RWPE2 (cell line): ENCODE measurements around the gene ATG7.
"Not testable (repeated sequence)": the region's sequence is repeated elsewhere in the genome, so short reads cannot be mapped to it uniquely, and the experiment has no call there.

Experiments
- ATAC-seq: fragments of 200-7000 bp; cut with Tn5 transposase; 3 replicates; pipeline ENCODE4 v1.9.1; 2021; ENCODE audit warnings: low read depth
- DNase-seq: peaks from one replicate; pipeline ENCODE4 v3.0.0-alpha.2; 2020; ENCODE audit warnings: low spot score
- H3K27ac ChIP-seq: fragments of 450-650 bp; 2 replicates; pipeline ENCODE4 v1.5.1; 2017; ENCODE audit warnings: mild to moderate bottlenecking; ENCODE audit not compliant: poor library complexity, severe bottlenecking
- H3K27me3 ChIP-seq: fragments of 250-450 bp; sonication (Bioruptor Pico); 2 replicates; pipeline ENCODE4 v1.5.1; 2021; ENCODE audit warnings: mild to moderate bottlenecking, moderate library complexity; ENCODE audit not compliant: insufficient read depth, poor library complexity, severe bottlenecking
- H3K36me3 ChIP-seq: fragments of 250-450 bp; sonication (Bioruptor Pico); 2 replicates; pipeline ENCODE4 v1.5.1; 2020; ENCODE audit warnings: low read depth, mild to moderate bottlenecking, moderate library complexity
- H3K4me1 ChIP-seq: fragments of 250-450 bp; sonication (Bioruptor Pico); 2 replicates; pipeline ENCODE4 v1.5.1; 2021; ENCODE audit warnings: mild to moderate bottlenecking, moderate library complexity; ENCODE audit not compliant: insufficient read depth, poor library complexity, severe bottlenecking
- H3K4me3 ChIP-seq: fragments of 250-450 bp; sonication (Bioruptor Pico); 2 replicates; pipeline ENCODE4 v1.5.1; 2021; ENCODE audit warnings: mild to moderate bottlenecking, moderate library complexity; ENCODE audit not compliant: severe bottlenecking
- H3K9me3 ChIP-seq: fragments of 250-450 bp; sonication (Bioruptor Pico); 2 replicates; pipeline ENCODE4 v1.5.1; 2021; ENCODE audit warnings: mild to moderate bottlenecking, moderate library complexity; ENCODE audit not compliant: severe bottlenecking
- TF ChIP-seq, protein P1 (sequence below): fragments of 450-650 bp; IDR thresholded peaks from one replicate; pipeline ENCODE4 v1.5.1; 2017; ENCODE audit warnings: mild to moderate bottlenecking, moderate library complexity; ENCODE audit not compliant: poor library complexity, severe bottlenecking

The ATG7 gene

DNA sequence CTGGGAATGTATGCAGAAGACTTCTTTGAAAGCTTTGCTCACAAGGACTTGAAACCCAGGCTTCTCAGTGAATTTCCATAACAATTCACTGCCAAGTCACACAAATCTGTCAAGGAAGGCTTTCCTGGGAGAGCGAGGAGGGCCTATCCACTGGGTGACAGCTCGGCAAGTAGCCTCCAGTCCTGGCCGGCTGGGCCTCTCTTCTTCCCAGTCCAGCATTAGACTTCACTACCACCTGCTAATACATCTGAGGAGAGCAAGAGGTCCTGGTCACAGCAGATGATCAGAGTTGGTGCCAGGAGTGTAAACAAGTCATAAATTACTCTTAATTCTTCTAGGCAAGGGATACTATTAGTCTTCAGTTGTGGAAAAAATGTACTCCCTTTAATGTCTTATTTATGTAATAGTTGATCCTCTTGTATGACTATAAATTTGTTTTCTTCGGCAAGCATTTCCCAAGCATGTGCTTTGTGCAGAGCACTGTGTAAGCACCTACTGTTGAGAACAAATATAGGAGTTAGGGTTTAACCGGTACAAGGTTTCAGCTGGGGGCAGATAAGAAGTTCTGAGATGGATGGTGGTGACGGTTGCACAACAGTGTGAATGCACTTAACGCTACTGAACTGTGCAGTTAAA is 208.6 kb downstream of the ATG7 start:
- Histone ChIP-seq H3K36me3 (no peaks in the 10 kb centered on the region), H3K27me3 (no peaks in the 10 kb centered on the region), H3K4me3 (no peak overlapping the region), H3K4me1 (peaks cover 30% of the 10 kb centered on the region), H3K9me3 (no peaks in the 10 kb centered on the region), H3K27ac (no peak overlapping the region)
- DNase-seq (no peak), ATAC-seq (no peak)
- TF ChIP-seq, protein P1, sequence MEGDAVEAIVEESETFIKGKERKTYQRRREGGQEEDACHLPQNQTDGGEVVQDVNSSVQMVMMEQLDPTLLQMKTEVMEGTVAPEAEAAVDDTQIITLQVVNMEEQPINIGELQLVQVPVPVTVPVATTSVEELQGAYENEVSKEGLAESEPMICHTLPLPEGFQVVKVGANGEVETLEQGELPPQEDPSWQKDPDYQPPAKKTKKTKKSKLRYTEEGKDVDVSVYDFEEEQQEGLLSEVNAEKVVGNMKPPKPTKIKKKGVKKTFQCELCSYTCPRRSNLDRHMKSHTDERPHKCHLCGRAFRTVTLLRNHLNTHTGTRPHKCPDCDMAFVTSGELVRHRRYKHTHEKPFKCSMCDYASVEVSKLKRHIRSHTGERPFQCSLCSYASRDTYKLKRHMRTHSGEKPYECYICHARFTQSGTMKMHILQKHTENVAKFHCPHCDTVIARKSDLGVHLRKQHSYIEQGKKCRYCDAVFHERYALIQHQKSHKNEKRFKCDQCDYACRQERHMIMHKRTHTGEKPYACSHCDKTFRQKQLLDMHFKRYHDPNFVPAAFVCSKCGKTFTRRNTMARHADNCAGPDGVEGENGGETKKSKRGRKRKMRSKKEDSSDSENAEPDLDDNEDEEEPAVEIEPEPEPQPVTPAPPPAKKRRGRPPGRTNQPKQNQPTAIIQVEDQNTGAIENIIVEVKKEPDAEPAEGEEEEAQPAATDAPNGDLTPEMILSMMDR: no peak

DNA sequence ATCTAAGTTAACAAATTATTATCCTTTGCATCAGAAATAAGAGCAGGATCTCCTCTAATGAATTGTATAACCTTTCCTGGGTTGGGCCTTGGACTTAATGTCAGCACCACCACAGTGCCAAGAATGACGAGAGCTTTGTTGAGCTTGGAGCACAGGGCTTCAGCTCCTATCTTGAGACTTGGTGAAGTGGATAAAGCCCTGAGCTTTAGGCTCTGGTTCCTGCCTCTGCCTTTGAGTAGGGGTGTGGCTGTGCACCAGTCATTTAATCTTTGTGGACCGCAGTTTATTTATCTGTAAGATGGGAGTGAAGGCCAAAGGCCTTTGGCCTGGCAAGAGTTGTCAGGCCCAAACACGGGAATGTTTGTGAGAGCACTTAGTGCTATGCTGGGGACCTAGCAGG is 209.4 kb downstream of the ATG7 start:
- DNase-seq (no peak), ATAC-seq (no peak)
- H3K4me3 ChIP-seq: no peak overlapping the region
- H3K36me3 ChIP-seq: no peaks in the 10 kb centered on the region
- H3K27ac ChIP-seq: no peak overlapping the region
- H3K4me1 ChIP-seq: peaks cover 29% of the 10 kb centered on the region
- no peaks in the 10 kb centered on the region for H3K27me3 ChIP-seq
- TF ChIP-seq, protein P1: no peak
- H3K9me3 ChIP-seq: no peaks in the 10 kb centered on the region

DNA sequence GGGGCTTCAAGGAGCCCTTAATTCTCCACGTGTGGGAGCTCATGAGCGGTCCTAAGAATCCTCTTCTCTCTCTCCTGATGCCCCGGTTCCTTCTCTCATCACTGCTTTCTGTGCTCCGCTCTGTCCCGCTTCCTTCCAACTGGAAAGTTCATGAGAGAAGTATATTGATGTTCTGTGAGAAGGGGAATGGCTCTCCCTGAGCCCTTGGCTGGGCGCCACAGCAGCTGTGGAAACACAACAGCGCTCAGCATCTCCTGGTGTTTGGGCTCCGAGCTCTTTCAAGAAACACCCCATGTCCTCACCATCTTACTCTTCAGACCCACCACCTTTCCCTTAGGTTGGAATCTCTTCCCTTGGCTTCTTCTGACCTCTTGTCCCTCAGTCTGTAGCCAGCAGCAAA is 209.8 kb downstream of the ATG7 start:
- Histone ChIP-seq H3K9me3 (no peaks in the 10 kb centered on the region), H3K27ac (no peak overlapping the region), H3K4me1 (peaks cover 24% of the 10 kb centered on the region), H3K4me3 (no peak overlapping the region), H3K27me3 (no peaks in the 10 kb centered on the region), H3K36me3 (no peaks in the 10 kb centered on the region)
- DNase-seq: no peak
- ATAC-seq: no peak
- TF ChIP-seq, protein P1: no peak

DNA sequence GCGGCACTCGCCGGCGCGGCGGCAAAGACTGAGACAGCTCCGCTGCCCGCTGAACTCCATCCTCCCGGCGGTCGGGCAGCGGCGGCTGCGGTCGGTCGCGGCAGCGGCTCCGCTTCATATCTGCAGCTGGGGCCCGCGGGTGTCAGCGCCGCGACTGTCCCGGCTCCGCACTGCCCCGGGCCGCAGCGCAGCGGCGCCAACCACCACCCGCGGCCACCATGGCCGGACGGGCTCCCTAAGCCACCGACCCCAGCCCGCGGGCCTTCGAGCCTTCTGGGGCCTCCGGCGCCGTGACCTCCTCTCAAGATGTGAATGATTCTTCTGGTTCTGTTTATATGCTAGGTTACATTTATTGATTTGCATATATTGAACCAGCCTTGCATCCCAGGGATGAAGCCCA is 216.2 kb downstream of the ATG7 start:
- not testable (repeated sequence) for H3K9me3 ChIP-seq, H3K27ac ChIP-seq, DNase-seq, H3K27me3 ChIP-seq, H3K4me1 ChIP-seq, H3K4me3 ChIP-seq, H3K36me3 ChIP-seq, ATAC-seq

DNA sequence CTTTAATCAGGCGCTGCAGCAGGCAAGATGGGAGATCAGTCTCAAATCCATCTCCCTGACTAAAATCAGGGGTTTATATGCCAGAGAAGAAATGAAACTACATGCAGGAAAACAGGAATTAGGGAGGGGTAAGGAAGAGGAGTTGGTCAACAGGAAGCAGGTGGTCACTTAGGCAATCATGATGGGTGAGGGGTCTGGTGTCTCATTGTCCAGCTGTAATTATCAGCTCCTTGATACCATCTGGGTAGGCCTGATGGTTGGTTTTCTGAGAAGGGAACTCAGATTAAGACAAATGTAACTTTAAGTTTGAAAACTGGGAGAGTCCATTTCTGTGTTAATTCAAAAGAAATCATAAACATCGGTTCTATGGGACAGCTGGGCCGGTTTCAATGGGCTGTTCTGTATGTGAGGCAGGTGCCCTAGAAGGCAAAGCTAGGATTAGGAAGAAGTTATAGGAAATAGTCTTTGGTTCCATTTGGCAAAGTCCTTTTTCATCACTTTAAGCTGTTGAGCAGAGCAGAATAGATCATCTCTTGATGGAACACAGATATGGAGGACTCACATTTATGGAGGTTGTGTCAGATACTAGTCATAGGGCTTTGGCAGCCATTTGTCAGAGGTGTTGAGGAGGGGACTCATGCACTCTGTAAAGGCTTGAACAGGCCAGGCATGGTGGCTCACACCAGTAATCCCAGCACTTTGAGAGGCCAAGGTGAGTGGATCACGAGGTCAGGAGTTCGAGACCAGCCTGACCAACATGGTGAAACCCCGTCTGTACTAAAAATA is 222.1 kb downstream of the ATG7 start:
- Histone ChIP-seq H3K9me3 (no peaks in the 10 kb centered on the region), H3K36me3 (no peaks in the 10 kb centered on the region), H3K4me1 (peaks cover 18% of the 10 kb centered on the region), H3K27me3 (no peaks in the 10 kb centered on the region), H3K4me3 (no peak overlapping the region), H3K27ac (no peak overlapping the region)
- DNase-seq (no peak), ATAC-seq (no peak)
- TF ChIP-seq, protein P1: no peak
